Suppressor macrophage treated with lipopolysaccharide for 4 hours (primary cell): Measurements from ENCODE around the gene NLRC5.

Source experiments
- DNase-seq: peaks from one replicate; pipeline ENCODE4 v3.0.0-alpha.2; 2020

NLRC5 gene

GRCh38 chr16:57025941-57026777 lies 36.8 kb downstream of the NLRC5 start:
- no peak for DNase-seq

GRCh38 chr16:57026778-57027062 lies 37.4 kb downstream of the NLRC5 start:
- no peak for DNase-seq

GRCh38 chr16:57027067-57027466 lies 37.7 kb downstream of the NLRC5 start:
- DNase-seq, result no peak

GRCh38 chr16:57028086-57028485 lies 38.7 kb downstream of the NLRC5 start:
- DNase-seq, result no peak

- no peak for DNase-seq
Observed at GRCh38 chr16:57029161-57030160, 40.1 kb downstream of the NLRC5 start.

- no peak for DNase-seq
Observed at GRCh38 chr16:57030346-57030902, 41.1 kb downstream of the NLRC5 start.

- DNase-seq, result no peak
Observed at GRCh38 chr16:57031156-57031555, 41.8 kb downstream of the NLRC5 start.

GRCh38 chr16:57032346-57032745 lies 43.0 kb downstream of the NLRC5 start:
- no peak for DNase-seq

GRCh38 chr16:57032931-57033330 lies 43.6 kb downstream of the NLRC5 start:
- no peak for DNase-seq

GRCh38 chr16:57036315-57036714 lies 47.0 kb downstream of the NLRC5 start:
- no peak for DNase-seq

- DNase-seq, result no peak
Observed at GRCh38 chr16:57036945-57037344, 47.6 kb downstream of the NLRC5 start.

- no peak for DNase-seq
Observed at GRCh38 chr16:57038166-57038565, 48.8 kb downstream of the NLRC5 start.

- peak; percentile 70 for DNase-seq
Observed at GRCh38 chr16:57039148-57039812, 49.9 kb downstream of the NLRC5 start.

- DNase-seq, result no peak
Observed at GRCh38 chr16:57041182-57042156, 52.1 kb downstream of the NLRC5 start.

GRCh38 chr16:57042157-57043111 lies 53.1 kb downstream of the NLRC5 start:
- DNase-seq, result peak; percentile 55

GRCh38 chr16:57043248-57043647 lies 53.9 kb downstream of the NLRC5 start:
- no peak for DNase-seq

- no peak for DNase-seq
Observed at GRCh38 chr16:57044931-57045693, 55.8 kb downstream of the NLRC5 start.

- peak; percentile 16 for DNase-seq
Observed at GRCh38 chr16:57045694-57046381, 56.5 kb downstream of the NLRC5 start.

- DNase-seq, result no peak
Observed at GRCh38 chr16:57048095-57048494, 58.7 kb downstream of the NLRC5 start.
